ENCODE measurements around the gene CNTNAP2. TPM values are rescaled to one million over a fixed set of nuclear protein-coding genes. Genes with fewer than 3 reads are reported as not detected.

CNTNAP2 gene
- total RNA-seq, 1 experiment from 2014 or later, result 0.03 TPM

DNA sequence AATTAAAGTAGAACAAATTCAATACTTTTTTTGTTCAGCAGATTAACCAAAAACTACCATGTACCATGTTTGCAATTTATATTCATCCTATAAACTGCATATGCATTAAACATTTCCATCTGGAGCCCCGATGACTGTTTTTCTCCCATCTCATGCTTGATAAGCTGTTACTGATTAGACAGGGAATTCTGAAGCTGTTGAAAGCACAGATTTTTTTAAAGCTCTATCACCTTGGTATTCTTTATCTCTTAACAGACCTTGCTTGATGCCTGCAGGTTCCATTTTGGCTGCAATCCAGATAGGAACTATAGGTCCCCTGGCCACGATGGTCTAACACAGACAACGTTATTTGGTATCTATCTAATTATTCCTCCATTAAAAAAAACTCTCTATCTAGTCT lies 961.7 kb downstream of the CNTNAP2 start:
- no peaks in the 10 kb centered on the region for H3K9me3 ChIP-seq (ENCODE audit: control insufficient read depth, insufficient read depth, low read depth, low read length)
- no peak for ATAC-seq
- CTCF ChIA-PET, result interaction anchor here (0.7 kb wide), 1 partner anchor 68 kb away, joined by 4 read pairs; no protein-coding TSS in a partner anchor

DNA sequence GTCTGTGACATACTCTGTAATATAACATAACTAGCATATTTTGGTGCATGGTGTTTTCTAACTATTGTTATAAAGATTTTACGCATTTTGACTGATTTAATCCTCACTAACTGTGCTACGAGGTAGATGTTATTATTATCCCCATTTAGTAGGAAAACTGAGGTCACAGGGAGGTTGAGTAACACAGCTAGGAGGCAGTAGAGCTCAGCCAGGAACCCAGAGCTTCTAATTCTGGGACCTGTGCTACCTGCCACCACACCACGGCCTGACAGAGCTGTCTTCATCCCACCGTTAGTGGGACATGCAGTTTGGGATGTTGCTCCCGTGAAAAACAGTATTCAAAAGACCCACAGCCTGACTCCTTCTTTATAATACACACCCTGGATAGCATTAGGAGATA lies 962.5 kb downstream of the CNTNAP2 start:
- in situ Hi-C loops (cut with HindIII; ENCODE audit: low pct_unique_long_range_greater_than_20kb, low sequenced_read_pairs), result no loop called here
- no peaks in the 10 kb centered on the region for H3K9me3 ChIP-seq (ENCODE audit: control insufficient read depth, insufficient read depth, low read depth, low read length)
- H3K27ac ChIP-seq (ENCODE audit: low read length), result no peak overlapping the region
- ChIA-PET CTCF (interaction anchor here (0.7 kb wide), 1 partner anchor 67 kb away, joined by 4 read pairs; no protein-coding TSS in a partner anchor), POLR2A (no interaction called here)
- no peak overlapping the region for H3K4me3 ChIP-seq (ENCODE audit: low read depth in 2 of 2, low read length in 2 of 2)
- BruUV-seq (replicated peaks), result no TSS peak
- intact Hi-C loops (cut with micrococcal nuclease; ENCODE audit: unreplicated experiment), result no loop called here
- TF ChIP-seq POLR2AphosphoS5 (IDR thresholded peaks at IDR 0.05; ENCODE audit: low read depth, low read length), result no peak
- TF ChIP-seq SIN3A (IDR thresholded peaks at IDR 0.05; ENCODE audit: borderline replicate concordance, insufficient read depth, low read depth, low read length), result no peak
- TF ChIP-seq TCF7L2 (IDR thresholded peaks at IDR 0.05; ENCODE audit: low read depth, low read length), result no peak
- TF ChIP-seq, protein P1, sequence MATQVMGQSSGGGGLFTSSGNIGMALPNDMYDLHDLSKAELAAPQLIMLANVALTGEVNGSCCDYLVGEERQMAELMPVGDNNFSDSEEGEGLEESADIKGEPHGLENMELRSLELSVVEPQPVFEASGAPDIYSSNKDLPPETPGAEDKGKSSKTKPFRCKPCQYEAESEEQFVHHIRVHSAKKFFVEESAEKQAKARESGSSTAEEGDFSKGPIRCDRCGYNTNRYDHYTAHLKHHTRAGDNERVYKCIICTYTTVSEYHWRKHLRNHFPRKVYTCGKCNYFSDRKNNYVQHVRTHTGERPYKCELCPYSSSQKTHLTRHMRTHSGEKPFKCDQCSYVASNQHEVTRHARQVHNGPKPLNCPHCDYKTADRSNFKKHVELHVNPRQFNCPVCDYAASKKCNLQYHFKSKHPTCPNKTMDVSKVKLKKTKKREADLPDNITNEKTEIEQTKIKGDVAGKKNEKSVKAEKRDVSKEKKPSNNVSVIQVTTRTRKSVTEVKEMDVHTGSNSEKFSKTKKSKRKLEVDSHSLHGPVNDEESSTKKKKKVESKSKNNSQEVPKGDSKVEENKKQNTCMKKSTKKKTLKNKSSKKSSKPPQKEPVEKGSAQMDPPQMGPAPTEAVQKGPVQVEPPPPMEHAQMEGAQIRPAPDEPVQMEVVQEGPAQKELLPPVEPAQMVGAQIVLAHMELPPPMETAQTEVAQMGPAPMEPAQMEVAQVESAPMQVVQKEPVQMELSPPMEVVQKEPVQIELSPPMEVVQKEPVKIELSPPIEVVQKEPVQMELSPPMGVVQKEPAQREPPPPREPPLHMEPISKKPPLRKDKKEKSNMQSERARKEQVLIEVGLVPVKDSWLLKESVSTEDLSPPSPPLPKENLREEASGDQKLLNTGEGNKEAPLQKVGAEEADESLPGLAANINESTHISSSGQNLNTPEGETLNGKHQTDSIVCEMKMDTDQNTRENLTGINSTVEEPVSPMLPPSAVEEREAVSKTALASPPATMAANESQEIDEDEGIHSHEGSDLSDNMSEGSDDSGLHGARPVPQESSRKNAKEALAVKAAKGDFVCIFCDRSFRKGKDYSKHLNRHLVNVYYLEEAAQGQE (IDR thresholded peaks at IDR 0.05; ENCODE audit: insufficient read depth in 1 of 2, low read depth in 2 of 2, low read length in 1 of 2), result no peak
- TF ChIP-seq, protein P2, sequence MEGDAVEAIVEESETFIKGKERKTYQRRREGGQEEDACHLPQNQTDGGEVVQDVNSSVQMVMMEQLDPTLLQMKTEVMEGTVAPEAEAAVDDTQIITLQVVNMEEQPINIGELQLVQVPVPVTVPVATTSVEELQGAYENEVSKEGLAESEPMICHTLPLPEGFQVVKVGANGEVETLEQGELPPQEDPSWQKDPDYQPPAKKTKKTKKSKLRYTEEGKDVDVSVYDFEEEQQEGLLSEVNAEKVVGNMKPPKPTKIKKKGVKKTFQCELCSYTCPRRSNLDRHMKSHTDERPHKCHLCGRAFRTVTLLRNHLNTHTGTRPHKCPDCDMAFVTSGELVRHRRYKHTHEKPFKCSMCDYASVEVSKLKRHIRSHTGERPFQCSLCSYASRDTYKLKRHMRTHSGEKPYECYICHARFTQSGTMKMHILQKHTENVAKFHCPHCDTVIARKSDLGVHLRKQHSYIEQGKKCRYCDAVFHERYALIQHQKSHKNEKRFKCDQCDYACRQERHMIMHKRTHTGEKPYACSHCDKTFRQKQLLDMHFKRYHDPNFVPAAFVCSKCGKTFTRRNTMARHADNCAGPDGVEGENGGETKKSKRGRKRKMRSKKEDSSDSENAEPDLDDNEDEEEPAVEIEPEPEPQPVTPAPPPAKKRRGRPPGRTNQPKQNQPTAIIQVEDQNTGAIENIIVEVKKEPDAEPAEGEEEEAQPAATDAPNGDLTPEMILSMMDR (IDR thresholded peaks at IDR 0.05), result no peak
- DNase-seq (ENCODE audit: low read depth, low spot score) (no peak), ATAC-seq (no peak)
- H3K36me3 ChIP-seq (ENCODE audit: control insufficient read depth, insufficient read depth, low read length), result no peaks in the 10 kb centered on the region
- H3K27me3 ChIP-seq (ENCODE audit: control insufficient read depth, insufficient read depth, low read length), result no peaks in the 10 kb centered on the region
- no peaks in the 10 kb centered on the region for H3K4me1 ChIP-seq (ENCODE audit: control insufficient read depth, insufficient read depth, low read length)

More for the DNA sequence above, 961.7 kb downstream of the CNTNAP2 start:
- intact Hi-C loops (cut with micrococcal nuclease; ENCODE audit: unreplicated experiment), result no loop called here
- TF ChIP-seq POLR2AphosphoS5 (IDR thresholded peaks at IDR 0.05; ENCODE audit: low read depth, low read length) (no peak), TCF7L2 (IDR thresholded peaks at IDR 0.05; ENCODE audit: low read depth, low read length) (no peak), SIN3A (IDR thresholded peaks at IDR 0.05; ENCODE audit: borderline replicate concordance, insufficient read depth, low read depth, low read length) (no peak)
- TF ChIP-seq, protein P1 (IDR thresholded peaks at IDR 0.05; ENCODE audit: insufficient read depth in 1 of 2, low read depth in 2 of 2, low read length in 1 of 2), result no peak
- TF ChIP-seq, protein P2 (IDR thresholded peaks at IDR 0.05), result no peak
- in situ Hi-C loops (cut with HindIII; ENCODE audit: low pct_unique_long_range_greater_than_20kb, low sequenced_read_pairs), result no loop called here
- H3K4me3 ChIP-seq (ENCODE audit: low read depth in 2 of 2, low read length in 2 of 2), result no peak overlapping the region
- POLR2A ChIA-PET, result no interaction called here
- BruUV-seq (replicated peaks), result no TSS peak
- no peak for DNase-seq (ENCODE audit: low read depth, low spot score)
- no peaks in the 10 kb centered on the region for H3K27me3 ChIP-seq (ENCODE audit: control insufficient read depth, insufficient read depth, low read length)
- no peaks in the 10 kb centered on the region for H3K36me3 ChIP-seq (ENCODE audit: control insufficient read depth, insufficient read depth, low read length)
- no peak overlapping the region for H3K27ac ChIP-seq (ENCODE audit: low read length)
- H3K4me1 ChIP-seq (ENCODE audit: control insufficient read depth, insufficient read depth, low read length), result no peaks in the 10 kb centered on the region
